Measurements from ENCODE around the gene TOMM20. TPM values are rescaled to one million over a fixed set of nuclear protein-coding genes. Genes with fewer than 3 reads are reported as not detected.
A peak's percentile ranks its signal among the peaks of the same experiment; 100 is the strongest.

Gene TOMM20
- total and polyA plus RNA-seq, 2 of the 8 experiments (the other 6 are each of a cell fraction or from before 2014, with no cell fraction given) = 71.4 to 168 TPM

GRCh38 chr1:235124111-235124510 lies 4.5 kb downstream of the TOMM20 start:
- POLR2A ChIA-PET (ENCODE audit: partially characterized antibody) = interaction anchor here (0.6 to 7.1 kb wide), 5 partner anchors 10 to 717 kb away, joined by 3 to 83 read pairs (median 4); no protein-coding TSS in a partner anchor
- Histone ChIP-seq H3K56ac (replicated peaks; ENCODE audit: insufficient read length, low read depth, low read length) (no peak overlapping the region), H3K23ac (ENCODE audit: insufficient read length) (no peak overlapping the region), H2BK20ac (ENCODE audit: low read length) (no peak overlapping the region), H3K23me2 (ENCODE audit: low read depth, low read length) (peaks cover 6% of the 10 kb centered on the region; the same call in 1 of the 2 replicates), H3K9ac (replicated peaks in 1 of 4; ENCODE audit: extremely low read depth in 1 of 4, low read depth in 3 of 4, low read length in 3 of 4) (no peak overlapping the region), H2AFZ (ENCODE audit: low read length) (no peak overlapping the region), H2BK12ac (ENCODE audit: low read depth, low read length) (no peak overlapping the region), H3K4me3 (ENCODE audit: extremely low read depth in 1 of 4, insufficient read depth in 2 of 4, low read depth in 3 of 4, low read length in 4 of 4) (no peak overlapping the region), H2BK15ac (ENCODE audit: low read length) (no peak overlapping the region), H4K5ac (ENCODE audit: insufficient read length, low read depth, low read length) (no peak overlapping the region), H3K27me3 (replicated peaks in 1 of 4; ENCODE audit: control insufficient read depth in 3 of 4, extremely low read depth in 1 of 4, insufficient read depth in 3 of 4, low read length in 3 of 4) (no peaks in the 10 kb centered on the region), H3K4me1 (replicated peaks in 1 of 4; ENCODE audit: control insufficient read depth in 3 of 4, insufficient read depth in 4 of 4, low read length in 3 of 4) (peaks cover 0 to 3% (median 1%) of the 10 kb centered on the region in 4 experiments; a peak in 3 of 7 replicates), H3K79me1 (ENCODE audit: low read depth, low read length) (no peaks in the 10 kb centered on the region), H3K14ac (ENCODE audit: insufficient read length) (no peak overlapping the region), H3K36me3 (ENCODE audit: control insufficient read depth in 2 of 4, insufficient read depth in 4 of 4, low read length in 3 of 4) (peaks cover 0 to 57% (median 25%) of the 10 kb centered on the region in 4 experiments; a peak in 7 of 8 replicates), H2BK5ac (ENCODE audit: low read depth, low read length) (no peak overlapping the region), H4K91ac (replicated peaks; ENCODE audit: insufficient read length, low read length) (no peak overlapping the region), H2BK120ac (replicated peaks; ENCODE audit: low read depth, low read length) (no peak overlapping the region), H3K4me2 (ENCODE audit: insufficient read depth in 1 of 2, low read depth in 2 of 2, low read length in 2 of 2) (no peak overlapping the region), H3K9me3 (ENCODE audit: insufficient read depth in 2 of 2, low read depth in 1 of 2, low read length in 1 of 2) (no peaks in the 10 kb centered on the region), H3K18ac (ENCODE audit: extremely low read depth, low read length) (no peak overlapping the region), H2AK5ac (ENCODE audit: low read depth, low read length) (no peak overlapping the region), H3K27ac (ENCODE audit: low read depth, low read length) (no peak overlapping the region), H4K20me1 (replicated peaks in 1 of 2; ENCODE audit: control insufficient read depth in 1 of 2, insufficient read depth in 2 of 2, low read length in 2 of 2) (peaks cover 22 to 29% of the 10 kb centered on the region in 2 experiments), H3K79me2 (ENCODE audit: control insufficient read depth in 1 of 2, insufficient read depth in 2 of 2, low read length in 2 of 2) (peaks cover 46 to 92% of the 10 kb centered on the region in 2 experiments), H3K4ac (replicated peaks; ENCODE audit: insufficient read length, low read depth, low read length) (no peak overlapping the region), H4K8ac (ENCODE audit: extremely low read depth, insufficient read depth, low read length) (no peak overlapping the region)
- CTCF ChIA-PET (ENCODE audit: partially characterized antibody) = interaction anchor here (0.6 kb wide), 1 partner anchor 77 kb away, joined by 3 read pairs; no protein-coding TSS in a partner anchor
- FAIRE-seq (no peak), DNase-seq (ENCODE audit: low read depth in 1 of 2, low spot score in 2 of 2) (peak in 1 of 2 experiments; percentile 27)
- TF ChIP-seq RXRA (IDR thresholded peaks at IDR 0.05; ENCODE audit: insufficient read depth, low read depth, low read length) (no peak), POLR2A (IDR thresholded peaks at IDR 0.05; ENCODE audit: control extremely low read depth in 1 of 2, low read depth in 2 of 2, low read length in 2 of 2) (peak in 1 of 2 experiments; percentile 20; a peak in 1 of 3 replicates), TBP (IDR thresholded peaks at IDR 0.05; ENCODE audit: low read depth, low read length) (no peak)
- 92% methylated on average over 9 of the region's 9 CpGs; no CpG with 5 or more reads in 1 of the 2 experiments for WGBS, 2 experiments (ENCODE audit: extremely low coverage in 1 of 2, insufficient coverage in 1 of 2, insufficient read length in 1 of 2, insufficient replicate concordance in 2 of 2, low coverage in 1 of 2, low lambda C conversion rate in 2 of 2, missing lambda C conversion rate in 1 of 2)

Measured in H1 (cell line).